ENCODE results near the gene HIGD1A. TPM values are rescaled to one million over a fixed set of nuclear protein-coding genes. Genes with fewer than 3 reads are reported as not detected.

Gene HIGD1A
- total and polyA plus RNA-seq, 2 of the 4 experiments (the other 2 are of a cell fraction), result 86.6 to 137 TPM

GRCh38 chr3:42801784-42802183, 2.5 kb downstream of the HIGD1A start:
- no peak overlapping the region for H3K18ac ChIP-seq (ENCODE audit: low read depth, low read length)
- H3K9ac ChIP-seq (ENCODE audit: low read depth, low read length), result no peak overlapping the region
- no peak overlapping the region for H3K14ac ChIP-seq (replicated peaks; ENCODE audit: low read depth, low read length)
- 0 out of 2 replicates have a peak, but pooled peaks cover 2% of the 10 kb centered on the region for H3K27me3 ChIP-seq (ENCODE audit: control insufficient read depth, insufficient read depth, low read length)
- dilution Hi-C loops (cut with HindIII; ENCODE audit: low sequenced_read_pairs, unreplicated experiment) (no loop called here), in situ Hi-C loops (cut with MboI; ENCODE audit: low sequenced_read_pairs) (no loop called here), intact Hi-C loops (cut with micrococcal nuclease) (no loop called here)
- H3K4me2 ChIP-seq (ENCODE audit: low read depth, low read length), result no peak overlapping the region
- H3K79me1 ChIP-seq (ENCODE audit: low read depth in 1 of 2, low read length in 2 of 2), result peaks cover 18 to 38% of the 10 kb centered on the region in 2 experiments
- ChIA-PET CTCF (no interaction called here), POLR2A (ENCODE audit: unreplicated experiment) (no interaction called here)
- no peak overlapping the region for H3K27ac ChIP-seq (ENCODE audit: insufficient read depth, low read length)
- H2AK9ac ChIP-seq (replicated peaks; ENCODE audit: low read depth, low read length, poor library complexity), result no peak overlapping the region
- no peak overlapping the region for H2BK15ac ChIP-seq (ENCODE audit: low read depth, low read length)
- H3K56ac ChIP-seq (ENCODE audit: extremely low read depth, insufficient read depth, low read length), result no peak overlapping the region
- no peaks in the 10 kb centered on the region for H3K36me3 ChIP-seq (ENCODE audit: control insufficient read depth, insufficient read depth, low read length)
- no peak overlapping the region for H3K4ac ChIP-seq (ENCODE audit: low read depth, low read length)
- H2BK120ac ChIP-seq (ENCODE audit: low read depth, low read length), result no peak overlapping the region
- H2AFZ ChIP-seq (replicated peaks; ENCODE audit: low read length, poor library complexity), result no peak overlapping the region
- H3K4me3 ChIP-seq (ENCODE audit: insufficient read depth, low read depth, low read length), result no peak overlapping the region
- H2AK5ac ChIP-seq (ENCODE audit: low read depth, low read length), result no peak overlapping the region
- no CpG with 5 or more reads among the region's 4 CpGs for WGBS, 2 experiments (ENCODE audit: extremely low coverage in 2 of 2, insufficient read length in 1 of 2)
- no peak overlapping the region for H3K23ac ChIP-seq (ENCODE audit: low read depth, low read length)
- DNase-seq, result no peak
- no peak overlapping the region for H4K8ac ChIP-seq (ENCODE audit: low read depth in 2 of 2, low read length in 2 of 2)
- peaks cover 3% of the 10 kb centered on the region; the same call in 1 of the 2 replicates for H3K4me1 ChIP-seq (ENCODE audit: control insufficient read depth, insufficient read depth, low read length)
- no peak overlapping the region for H2BK20ac ChIP-seq (ENCODE audit: low read depth, low read length)
- no peak overlapping the region for H4K91ac ChIP-seq (ENCODE audit: insufficient read depth, low read depth, low read length)
- H3K9me3 ChIP-seq (ENCODE audit: control insufficient read depth, insufficient read depth, low read length), result no peaks in the 10 kb centered on the region
- no peak overlapping the region for H4K5ac ChIP-seq (ENCODE audit: low read depth, low read length)
- H4K20me1 ChIP-seq (ENCODE audit: insufficient read depth, low read length), result peaks cover 22% of the 10 kb centered on the region
- peaks cover 3% of the 10 kb centered on the region for H3K9me1 ChIP-seq (ENCODE audit: insufficient read depth, low read length)
- BruUV-seq (replicated peaks), result no TSS peak
- no peak overlapping the region for H2BK5ac ChIP-seq (ENCODE audit: low read depth, low read length, poor library complexity, severe bottlenecking)
- ATAC-seq (ENCODE audit: low read depth), result no peak
- TF ChIP-seq RFX5 (IDR thresholded peaks at IDR 0.05; ENCODE audit: low read depth, low read length) (no peak), POLR2A (IDR thresholded peaks at IDR 0.05; ENCODE audit: low read depth, low read length) (no peak), USF2 (IDR thresholded peaks at IDR 0.05; ENCODE audit: low read depth, low read length) (no peak), NFE2L2 (IDR thresholded peaks at IDR 0.05; ENCODE audit: low read depth, low read length) (no peak), ELK1 (IDR thresholded peaks at IDR 0.05; ENCODE audit: borderline replicate concordance, low read depth, low read length) (no peak), SMC3 (IDR thresholded peaks at IDR 0.05; ENCODE audit: low read depth, low read length) (no peak), CTCF (conservative IDR thresholded peaks at IDR 0.05; ENCODE audit: low read depth, low read length) (no peak)

All from IMR-90 (cell line).